Measurements from ENCODE around the gene ROR2.

Gene ROR2

DNA sequence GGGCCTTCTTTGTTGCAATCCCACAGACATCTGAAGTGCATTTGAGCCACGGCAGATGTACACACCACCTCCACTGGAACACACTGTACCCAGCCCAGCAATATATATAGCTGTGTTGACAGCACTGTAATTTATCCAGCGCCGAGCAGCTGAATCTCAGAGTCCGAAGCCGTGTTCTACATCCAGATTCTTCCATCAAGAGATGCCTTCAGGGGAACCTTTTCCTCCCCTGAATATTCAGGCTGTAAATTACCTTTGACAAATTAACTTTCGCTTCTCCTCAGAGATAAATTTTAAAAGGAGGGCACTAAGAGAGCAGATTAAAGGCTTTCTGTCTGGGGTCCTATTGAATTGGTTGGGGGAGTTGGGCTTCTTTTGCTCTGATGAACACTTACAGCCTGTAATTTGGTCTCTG, 76.4 kb downstream of the ROR2 start:
- DNase-seq = no peak

- no peak for DNase-seq
These were observed 81.2 kb downstream of the ROR2 start for GRCh38 chr9:91868732-91869391.

DNA sequence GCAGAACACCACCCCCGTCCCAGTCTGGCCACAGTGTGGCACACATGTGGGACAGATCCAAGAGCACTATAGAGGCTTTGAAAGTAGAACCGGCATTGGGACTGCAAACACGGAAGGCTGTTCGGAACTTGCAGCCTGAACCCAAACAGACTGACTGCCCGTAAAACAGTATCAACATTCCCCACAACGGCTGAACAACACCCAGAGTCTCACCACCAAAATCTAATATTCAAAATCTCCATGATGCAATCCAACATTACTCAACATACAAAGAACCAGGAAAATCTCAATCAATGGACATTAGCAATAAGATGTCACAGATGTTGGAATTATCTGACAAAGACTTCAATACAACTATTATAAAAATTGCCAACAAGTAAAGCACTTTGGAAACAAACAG, 82.3 kb downstream of the ROR2 start:
- DNase-seq = no peak

DNA sequence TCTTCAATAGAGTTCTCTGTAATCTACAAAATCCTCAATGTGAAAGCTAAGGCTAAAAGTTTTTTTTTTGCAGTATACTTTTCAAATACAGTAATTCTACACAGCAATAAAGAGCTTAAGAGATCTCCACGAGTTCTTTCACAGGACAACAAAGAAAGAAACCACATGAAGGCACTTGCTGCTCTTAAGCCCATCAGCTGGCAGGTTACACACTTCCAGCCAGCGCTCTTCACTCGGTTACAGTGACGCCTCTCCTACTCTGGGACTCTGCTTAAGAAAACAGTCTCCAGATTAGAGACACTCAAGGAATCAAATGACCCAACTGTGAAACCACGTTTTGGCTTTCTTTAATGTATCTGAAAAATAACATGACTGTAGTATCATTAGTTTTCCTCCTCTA, 85.0 kb downstream of the ROR2 start:
- no peak for DNase-seq

DNA sequence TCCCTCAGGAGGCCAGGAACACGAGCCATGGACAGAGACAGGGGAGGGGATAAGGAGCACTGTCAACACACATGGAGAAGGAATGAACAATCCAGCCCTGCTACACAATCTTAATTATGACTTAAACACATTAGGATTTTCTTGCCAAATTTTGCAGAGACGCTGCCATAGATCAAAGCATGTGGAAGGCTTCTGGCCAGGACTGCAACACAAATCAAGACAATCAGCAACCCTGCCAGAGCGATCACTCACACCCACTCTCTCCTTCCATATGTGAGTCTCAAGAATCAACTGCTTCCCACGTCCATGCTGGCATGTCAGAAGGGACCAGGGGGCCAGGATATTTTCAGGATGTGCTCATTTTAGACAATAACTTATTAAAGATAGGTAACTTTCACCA, 85.6 kb downstream of the ROR2 start:
- no peak for DNase-seq

DNA sequence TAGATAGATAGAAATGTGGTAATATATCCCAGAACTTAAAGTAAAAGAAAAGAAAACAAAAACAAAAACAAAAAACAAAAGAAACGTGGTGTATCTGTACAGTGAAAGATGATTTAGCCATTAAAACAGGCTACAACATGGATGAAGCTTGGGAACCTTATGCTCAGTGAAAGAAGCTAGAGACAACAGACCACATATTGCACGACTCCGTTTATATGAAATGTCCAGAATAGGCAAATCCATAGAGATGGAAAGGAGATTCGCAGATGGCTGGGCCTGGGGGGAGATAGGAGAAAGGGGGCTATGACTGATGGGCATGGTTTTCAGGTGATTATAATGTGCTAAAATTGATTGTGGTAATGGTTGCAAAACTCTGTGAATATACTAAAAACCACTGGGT, 86.6 kb downstream of the ROR2 start:
- no peak for DNase-seq

DNA sequence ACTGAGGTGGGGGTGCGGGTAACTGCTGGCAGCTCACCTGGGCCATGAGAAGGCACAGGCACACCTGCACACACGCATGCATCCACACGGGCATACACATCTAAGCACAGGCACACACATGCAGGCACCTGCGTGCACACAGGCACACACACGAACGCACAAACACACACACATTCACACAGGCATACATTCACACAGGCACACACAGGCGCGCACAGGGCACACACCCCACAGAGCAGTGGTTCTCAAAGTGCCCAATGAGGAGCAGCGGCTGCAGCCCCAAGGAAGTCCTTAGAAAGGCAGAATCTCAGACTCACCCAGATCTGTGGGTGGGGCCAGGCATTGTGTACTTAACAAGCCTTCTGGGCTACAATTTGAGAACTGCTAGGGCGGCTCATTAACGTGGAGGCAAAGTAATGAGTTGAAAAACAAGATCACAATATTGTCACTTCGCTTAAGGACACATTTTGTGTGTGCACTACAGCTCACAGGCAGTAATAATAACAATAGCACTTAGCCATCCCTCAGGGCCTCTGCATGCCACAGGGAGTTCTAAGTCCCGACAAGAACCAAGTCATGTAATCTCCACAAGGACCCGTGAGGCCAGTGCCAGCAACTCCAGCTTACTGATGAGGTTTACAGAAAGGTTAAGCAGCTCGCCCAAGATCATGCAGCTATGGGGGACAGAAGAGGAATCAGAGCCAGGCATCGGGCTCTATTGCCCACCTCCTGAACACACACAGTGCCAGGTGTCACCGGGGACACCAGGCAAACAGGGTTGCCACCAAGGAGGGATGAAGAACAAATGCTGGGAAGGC, 91.6 kb downstream of the ROR2 start:
- DNase-seq = no peak

DNA sequence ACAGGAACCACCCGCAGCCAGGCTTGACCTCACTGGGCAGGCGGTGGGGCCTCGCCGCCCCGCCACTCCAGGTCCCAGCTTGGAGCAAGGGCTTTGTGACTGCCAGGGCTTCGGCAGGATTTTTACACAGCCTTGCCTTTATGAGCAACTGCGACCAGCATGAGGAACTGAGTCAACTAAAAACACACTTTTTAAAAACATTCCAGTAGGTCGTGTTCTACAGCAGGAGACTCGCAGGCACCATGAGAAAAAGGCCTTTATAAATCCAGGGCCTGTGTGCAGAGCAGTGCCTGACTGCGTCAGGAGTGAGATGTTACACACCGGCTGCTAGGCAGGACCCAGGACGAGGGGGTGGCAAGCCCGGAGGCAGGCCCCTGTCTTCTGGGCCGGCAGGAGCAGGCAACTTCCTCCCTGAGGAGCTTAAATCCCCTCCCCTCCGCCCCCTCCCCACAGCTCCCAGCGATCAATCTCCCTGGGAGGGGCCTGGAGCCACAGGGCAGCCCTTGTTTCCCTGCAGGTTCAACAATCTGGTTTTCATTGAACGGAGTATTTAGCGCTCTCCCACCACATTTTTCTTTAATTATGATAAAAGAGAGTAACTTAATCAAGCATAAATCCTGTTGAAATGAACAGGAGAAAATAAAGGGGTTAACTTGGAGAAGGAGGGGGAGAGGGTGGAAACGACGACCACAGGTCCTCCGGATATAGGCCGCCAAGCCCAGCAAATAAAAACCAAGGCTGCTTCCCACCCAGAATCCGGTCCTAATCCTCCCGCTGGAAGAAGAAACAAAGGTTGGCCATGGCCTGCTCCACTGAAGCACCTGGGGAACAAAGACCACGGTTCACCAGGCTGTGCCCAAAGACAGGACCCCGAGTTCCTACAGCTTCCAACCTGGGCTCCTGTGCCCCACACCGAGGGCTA, 92.5 kb downstream of the ROR2 start:
- no peak for DNase-seq

DNA sequence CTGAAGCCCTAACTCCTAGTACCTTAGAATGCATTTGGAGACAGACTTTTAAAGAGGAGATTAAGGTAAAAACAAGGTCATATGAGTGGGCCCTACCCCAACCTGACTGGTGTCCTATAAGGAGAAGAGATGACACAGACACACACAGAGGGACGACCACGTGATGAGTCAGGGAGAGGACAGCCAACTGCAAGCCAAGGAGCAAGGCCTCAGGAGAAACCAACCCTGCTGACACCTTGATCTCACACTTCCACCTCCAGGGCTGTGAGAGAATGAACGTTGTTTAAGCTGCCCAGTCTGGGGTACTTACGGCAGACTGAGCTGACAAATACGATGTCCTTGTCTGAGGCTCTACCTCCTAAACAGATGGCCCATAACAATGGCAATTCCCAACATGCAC, 93.6 kb downstream of the ROR2 start:
- no peak for DNase-seq

- DNase-seq = no peak
These were observed 94.8 kb downstream of the ROR2 start for GRCh38 chr9:91855196-91855595.

DNA sequence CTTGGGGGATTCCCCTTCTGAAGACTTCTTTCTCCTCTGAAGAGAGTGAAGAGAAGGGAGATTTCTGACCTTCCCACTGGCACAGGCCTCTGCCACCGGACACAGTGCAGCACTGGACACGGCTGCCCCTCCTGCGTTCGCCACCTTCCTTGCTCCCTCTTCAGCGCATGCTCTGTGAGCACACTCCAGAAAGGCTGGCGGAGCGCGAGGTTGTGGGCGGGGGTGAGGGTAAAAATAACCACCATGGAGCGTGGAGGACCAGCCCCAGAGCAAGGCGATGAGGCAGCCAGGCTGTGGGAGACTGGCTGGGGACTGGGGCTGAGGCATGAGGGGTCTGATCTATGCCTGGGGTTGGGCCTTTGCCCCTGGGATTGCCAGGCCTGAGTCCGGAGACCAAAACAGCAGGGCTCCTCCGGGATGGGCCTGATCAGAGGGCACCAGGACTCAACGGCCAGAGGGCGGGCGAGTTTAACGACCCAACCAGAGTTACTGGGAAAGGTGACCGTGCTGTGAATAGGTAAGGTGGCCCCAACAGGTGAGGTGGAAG, 97.2 kb downstream of the ROR2 start:
- no peak for DNase-seq

DNA sequence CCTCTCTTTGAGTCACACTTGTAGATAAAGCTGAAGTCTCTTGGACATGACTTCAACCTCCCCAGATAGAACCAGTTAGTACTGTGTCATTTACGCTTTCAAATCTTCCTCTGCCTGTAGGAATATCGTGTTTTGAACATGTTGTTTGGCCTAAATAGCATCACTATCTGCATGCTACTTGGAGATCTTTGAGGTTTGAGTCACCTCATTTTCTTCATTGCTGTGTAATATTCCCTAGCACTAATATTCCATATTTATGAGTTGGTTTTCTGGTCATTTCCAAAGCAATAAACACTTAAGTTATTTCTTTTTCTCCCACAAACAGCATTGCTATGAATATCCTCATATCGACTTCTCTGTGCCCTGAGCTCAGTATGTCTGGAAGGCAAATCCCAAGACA, 100.3 kb downstream of the ROR2 start:
- DNase-seq = no peak

DNA sequence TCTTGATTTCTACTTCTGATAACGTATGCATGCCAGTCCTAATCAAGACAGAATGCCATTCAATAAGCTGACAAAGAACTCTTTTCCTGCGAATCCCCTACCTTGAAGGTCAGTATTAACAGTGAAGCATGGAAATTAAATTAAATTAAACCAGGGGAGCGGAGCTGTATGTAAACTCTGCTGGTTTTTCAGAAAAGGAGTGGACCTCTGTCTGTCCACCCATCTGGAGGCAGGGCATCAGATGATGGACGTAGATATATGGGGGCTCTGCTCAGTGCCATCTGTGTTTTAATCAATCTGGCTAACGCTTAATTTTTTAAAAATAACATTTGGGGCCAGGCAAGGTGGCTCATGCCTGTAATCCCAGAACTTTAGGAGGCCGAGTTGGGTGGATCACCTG, 101.9 kb downstream of the ROR2 start:
- no peak for DNase-seq

- DNase-seq = no peak
These were observed 102.4 kb downstream of the ROR2 start for GRCh38 chr9:91847581-91848091.

DNA sequence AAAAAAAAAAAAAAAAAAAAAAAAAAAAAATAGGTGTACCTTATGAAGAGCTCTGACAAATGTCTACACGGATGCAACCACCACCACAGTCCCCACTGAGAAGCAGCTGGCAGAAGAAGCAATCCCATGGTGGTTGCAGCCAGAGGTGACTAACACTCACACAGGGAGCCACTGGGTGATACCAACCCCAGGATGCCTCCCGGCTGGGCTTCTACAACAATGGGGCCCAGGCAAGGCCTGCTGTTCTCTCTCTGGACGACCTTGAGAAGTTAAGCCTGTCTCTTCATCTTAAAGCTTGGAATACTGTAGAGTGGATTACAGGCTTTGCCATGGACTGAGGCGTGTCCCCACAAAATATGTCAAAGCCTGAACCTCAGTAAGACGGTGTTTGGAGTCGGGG, 104.1 kb downstream of the ROR2 start:
- no peak for DNase-seq

DNA sequence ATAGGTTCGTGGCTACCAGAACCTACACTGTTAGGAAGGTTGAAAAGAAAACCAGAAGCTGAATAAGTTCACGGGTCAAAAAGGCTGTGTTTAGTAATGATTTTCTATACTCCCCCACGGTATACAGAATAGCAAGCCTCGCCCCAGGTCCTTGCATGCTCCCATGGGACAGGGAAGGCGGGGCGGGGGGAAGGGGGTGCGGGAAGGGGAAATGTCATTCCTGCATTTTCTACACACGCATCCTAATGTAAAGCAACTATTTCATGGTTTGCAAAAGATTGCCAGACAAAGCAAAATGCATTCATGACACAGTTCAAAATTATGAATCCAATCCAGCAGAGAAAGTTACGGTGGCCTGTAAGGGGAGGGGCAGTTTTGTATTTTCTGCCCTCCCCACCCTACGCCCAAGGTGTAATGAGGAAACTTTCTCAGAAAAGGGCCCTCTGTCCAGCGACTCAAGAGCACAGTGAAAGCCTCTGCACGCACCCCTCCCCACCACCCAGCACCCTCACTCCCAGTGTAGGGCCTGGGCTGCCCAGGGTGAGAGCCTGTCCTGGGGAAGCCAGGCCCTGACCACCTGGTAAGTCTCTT, 105.2 kb downstream of the ROR2 start:
- DNase-seq = no peak

DNA sequence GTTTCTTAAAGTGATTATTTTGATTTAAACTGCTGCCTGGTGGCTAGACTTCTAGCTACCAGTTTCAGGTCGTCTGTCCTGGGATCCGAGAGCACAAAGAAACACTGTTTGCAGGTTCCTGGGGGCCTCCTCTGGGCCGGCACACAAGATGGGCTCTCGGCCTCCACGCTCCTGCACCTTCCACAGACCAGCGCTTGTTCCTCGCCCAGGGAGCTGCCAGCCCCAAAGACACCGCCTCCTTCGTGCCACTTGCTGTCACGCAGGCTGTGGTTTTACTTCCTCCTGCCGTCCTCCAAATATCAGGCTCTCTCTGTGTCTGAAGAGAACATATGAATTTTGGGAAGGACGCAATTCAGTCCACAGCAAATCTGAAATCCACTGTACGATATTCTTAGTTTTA, 105.8 kb downstream of the ROR2 start:
- no peak for DNase-seq

GRCh38 chr9:91843623-91844148, 106.3 kb downstream of the ROR2 start:
- DNase-seq = no peak

DNA sequence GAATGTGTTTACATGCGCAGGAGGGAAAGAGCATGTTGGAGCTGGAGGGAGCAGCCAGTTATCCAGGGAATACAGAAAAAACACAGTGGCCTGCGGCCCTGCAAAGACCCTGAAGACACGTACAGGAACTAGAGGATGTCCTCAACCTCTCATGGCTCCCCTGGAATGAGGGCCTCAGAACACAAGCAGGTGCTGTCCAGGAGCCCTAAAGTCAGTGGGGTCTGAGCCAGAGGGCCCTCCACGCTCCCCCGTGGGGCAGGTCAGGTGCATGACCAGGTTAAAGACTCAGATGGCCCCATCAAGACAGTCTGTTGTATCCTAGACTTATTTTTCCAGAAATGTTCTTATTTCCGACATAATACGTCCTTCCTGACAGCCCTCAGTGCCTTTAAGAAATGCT, 106.9 kb downstream of the ROR2 start:
- DNase-seq = no peak

DNA sequence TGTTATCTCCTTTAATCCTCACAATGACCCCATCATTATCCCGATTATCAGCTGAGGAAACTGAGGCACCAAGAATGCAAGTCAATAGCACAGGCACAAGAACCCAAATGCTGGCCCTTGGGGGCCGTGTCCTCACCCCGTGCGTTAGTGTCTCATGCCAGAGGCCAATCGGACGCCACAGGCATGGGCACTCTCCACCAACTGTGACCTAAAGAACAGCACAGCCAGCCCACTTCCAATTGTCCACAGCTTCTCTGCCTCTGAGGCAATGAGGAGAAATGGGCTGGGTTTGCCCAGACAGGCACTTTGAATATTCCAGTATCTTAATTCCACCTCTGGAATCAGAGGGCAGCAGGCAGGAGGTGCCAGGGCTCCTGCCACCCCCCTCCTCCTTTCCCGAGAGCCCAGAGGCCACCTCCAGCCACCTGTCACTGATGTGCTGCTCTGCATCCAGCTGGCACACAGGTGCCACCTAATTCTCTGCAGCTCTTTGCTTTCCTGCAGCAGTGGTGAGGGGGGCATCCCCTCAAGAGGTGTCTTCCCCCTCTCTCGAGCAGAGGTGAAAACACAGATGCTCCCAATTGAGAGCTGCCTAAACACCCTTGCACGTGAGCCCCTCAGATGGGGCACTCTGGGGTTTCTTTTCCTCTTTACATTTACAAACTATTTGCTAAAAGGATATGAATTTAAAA, 107.5 kb downstream of the ROR2 start:
- DNase-seq = no peak

DNA sequence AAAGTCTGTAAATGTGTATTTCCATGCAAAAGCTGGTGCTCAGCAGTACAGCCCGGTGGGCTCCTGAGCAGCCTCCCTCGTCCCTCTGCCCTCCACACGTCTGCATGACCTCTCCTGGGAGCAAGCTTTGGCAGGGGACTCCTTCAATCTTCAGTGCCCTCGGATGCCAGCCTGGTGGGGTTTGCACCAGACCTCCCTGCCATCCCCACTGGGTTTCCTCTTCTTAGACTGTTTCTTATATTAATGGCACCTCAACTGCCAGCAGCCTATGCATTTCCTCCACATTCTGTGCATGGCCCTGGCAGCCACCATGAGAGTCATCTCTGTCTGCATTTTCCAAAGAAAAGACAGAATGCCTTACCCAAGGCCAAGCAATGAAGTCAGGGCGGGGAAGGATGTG, 108.4 kb downstream of the ROR2 start:
- no peak for DNase-seq

DNA sequence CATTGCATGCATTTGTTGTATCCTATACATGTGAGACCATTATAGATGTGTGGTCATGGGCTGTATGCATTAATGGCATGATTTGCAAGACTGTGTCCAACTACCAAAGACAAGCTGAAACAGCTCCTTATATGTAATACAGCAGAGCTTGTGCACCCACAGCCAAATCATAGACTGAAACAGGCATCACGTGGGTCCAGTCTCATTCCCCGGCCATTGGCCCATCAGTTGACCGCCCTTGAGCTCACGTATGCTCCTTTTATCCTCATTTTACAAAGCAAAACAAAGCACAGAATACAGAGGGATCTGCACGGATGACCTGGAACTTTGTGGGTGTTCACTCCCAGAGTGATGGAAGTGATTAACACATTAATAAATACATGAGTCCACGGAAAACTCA, 109.1 kb downstream of the ROR2 start:
- no peak for DNase-seq
